GM21528 (cell line): ENCODE results near the gene LRRC32.
"Not testable (repeated sequence)": the region's sequence is repeated elsewhere in the genome, so short reads cannot be mapped to it uniquely, and the experiment has no call there.

ENCODE experiments used
- ATAC-seq: cut with Tn5 transposase; IDR thresholded peaks from one replicate; pipeline ENCODE4 v1.9.1; 2021; ENCODE audit warnings: mild to moderate bottlenecking, moderate library complexity; ENCODE audit not compliant: unreplicated experiment, low FRiP score

LRRC32 gene

DNA sequence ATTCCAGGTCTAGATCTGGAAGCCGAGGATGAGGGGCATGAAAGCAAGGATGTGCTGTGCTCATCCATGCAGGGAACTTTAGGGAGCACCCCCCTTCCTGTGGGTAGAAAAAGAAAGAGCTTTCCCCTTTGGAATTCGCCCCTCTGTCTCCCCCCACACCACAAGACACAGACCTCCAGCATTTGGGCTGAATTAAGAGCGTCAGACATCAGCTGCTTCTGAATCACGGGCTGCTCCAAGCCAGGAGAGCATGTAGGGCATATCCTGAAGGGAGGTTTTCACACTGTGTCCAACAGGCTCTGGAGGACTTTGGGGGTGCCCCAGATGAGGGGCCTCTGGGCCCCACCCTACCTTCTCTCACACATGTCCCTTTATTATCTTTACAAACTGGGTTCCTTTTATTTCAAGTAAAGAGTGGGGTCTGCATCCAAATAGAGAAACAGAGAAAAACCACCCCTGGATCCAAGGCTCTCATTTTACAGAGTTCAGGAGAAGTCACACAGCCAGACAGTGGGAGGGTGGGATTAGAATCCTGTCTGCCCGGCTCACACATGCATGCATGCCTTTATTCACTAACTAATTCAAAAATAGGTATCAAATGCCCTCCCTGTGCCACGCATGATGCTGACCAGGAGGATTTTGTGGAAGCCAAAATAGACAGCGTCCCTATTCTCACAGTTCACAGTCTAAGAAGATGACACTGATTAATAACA lies 52.8 kb downstream of the LRRC32 start:
- no peak for ATAC-seq

DNA sequence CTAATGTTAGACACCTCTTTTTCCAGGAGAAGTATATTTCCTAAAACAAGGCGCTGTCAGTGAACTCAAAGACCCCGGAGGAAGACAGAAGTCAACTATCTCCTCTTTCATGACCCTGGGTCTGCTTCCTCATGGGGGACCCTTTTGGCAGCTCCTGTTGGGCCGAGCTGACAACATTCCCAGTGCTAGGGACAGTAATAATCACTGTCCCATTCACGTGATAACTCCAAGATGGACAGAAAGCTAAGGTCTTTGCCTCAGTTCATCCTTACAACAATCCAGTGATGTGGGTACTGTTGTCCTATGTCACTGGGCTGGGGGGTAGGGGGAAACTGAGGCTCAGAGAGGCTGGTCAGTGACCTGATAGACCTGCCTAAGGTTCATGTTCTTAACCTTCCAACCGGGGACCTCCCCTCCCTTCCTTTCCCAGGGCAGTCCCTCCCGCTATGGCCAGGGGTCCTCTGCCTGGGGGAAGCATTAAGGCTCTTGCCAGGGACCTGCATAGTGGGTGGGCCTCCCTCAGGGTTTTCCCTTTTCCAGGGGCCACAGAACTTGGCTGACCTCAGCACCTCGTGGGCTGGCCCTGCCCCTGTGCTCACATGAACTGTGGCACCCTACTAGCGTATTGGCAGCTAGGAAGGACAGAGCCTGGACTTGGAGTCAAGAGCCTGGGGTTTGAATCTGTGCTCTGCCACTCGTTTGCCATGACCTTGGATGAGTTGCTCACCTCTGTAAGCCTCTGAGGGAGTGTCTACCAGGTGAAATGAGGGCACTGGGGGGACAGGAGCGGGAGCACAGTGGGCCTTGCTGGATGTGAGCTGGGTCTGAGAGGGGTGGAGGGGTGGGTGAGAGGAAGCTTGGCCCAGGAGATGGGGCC lies 53.6 kb downstream of the LRRC32 start:
- no peak for ATAC-seq

DNA sequence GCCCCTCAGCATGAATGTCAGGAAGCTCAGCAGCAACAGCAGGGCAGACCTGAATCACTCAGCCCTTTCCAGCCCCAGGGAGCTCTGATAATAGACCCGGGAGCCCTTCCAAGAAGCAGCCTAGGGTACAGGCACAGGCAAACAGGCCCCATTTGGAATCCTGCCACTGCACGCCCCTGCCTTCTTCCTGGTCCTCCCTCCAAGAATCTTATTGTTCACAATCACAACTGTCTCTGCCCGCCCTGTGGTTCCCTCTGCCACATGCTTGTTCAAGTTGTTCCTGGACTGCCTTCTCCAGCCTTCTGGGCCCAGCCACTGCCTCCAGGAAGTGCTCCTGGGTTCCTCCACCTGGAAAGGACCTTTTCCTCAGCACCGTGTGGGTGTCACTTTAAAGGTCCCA lies 54.6 kb downstream of the LRRC32 start:
- ATAC-seq, result no peak

DNA sequence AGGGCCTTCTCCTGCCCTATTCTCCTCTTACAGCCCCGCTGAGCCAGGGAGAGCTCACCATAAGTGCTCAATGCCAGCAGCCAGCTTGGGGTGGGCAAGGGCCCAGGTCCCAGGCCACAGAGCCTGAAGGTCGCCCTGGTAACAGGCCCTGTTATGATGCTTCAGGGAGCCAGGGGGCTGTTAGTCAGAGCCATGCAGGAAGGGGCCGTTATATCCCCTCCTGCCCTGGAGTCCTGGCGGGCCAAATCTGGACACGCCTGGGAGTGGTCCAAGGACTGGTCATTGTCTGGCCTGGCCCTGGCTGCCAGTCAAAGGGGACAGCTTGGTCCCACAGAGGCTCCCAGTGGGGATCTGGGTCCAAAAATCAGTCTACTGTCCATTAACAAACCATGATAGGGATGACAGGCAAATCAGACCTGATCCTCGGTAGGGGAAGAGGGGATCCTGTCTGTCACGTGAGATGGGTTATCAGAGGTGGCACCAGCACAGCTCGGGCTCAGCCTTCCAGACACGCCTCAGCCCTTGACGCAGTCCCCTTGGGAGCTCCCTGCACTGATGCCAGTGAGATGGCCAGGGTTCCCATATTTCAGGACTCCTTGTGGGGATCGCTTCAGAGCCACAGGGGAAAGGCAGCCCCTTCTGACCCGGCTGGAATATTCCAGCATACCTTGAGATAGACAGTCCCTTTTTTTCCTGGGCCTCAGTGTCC lies 55.9 kb downstream of the LRRC32 start:
- no peak for ATAC-seq

DNA sequence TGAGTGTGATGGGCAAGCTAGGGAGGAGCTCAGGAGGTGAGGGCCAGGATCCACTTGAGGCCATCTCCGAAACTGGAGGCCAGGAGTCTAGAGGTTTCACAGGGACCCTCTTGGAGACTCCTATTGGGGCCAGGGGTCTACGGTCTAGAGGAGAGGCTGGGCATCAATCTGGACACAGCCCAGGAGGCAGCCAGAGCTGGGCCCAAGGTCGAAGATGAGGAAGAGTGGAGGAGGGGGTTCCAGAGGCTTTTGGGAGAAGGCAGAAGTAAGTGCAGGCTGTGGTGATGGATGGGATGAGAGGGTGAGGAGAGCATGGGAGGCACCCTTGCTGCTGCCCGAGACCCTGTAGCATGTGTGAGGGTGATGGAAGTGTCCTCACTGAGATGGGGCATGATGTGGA lies 56.6 kb downstream of the LRRC32 start:
- no peak for ATAC-seq

DNA sequence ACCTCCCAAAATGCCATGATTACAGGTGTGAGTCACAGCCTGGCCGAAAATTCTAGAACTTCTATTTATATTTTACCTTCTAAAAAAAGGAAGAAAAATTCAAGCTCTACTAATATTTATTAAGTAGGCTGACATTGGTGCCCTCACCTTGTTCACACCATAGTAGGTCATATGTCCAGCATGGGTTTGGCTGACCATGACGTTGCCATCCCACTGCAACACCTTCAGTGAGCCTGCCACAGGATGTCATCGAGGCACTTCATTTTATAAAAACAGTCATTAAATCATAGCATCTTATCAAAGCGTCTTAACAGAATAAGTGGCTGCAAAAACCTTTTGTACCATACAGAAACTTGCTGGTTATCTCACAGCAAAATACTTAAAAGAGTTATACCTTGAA lies 58.3 kb downstream of the LRRC32 start:
- no peak for ATAC-seq

DNA sequence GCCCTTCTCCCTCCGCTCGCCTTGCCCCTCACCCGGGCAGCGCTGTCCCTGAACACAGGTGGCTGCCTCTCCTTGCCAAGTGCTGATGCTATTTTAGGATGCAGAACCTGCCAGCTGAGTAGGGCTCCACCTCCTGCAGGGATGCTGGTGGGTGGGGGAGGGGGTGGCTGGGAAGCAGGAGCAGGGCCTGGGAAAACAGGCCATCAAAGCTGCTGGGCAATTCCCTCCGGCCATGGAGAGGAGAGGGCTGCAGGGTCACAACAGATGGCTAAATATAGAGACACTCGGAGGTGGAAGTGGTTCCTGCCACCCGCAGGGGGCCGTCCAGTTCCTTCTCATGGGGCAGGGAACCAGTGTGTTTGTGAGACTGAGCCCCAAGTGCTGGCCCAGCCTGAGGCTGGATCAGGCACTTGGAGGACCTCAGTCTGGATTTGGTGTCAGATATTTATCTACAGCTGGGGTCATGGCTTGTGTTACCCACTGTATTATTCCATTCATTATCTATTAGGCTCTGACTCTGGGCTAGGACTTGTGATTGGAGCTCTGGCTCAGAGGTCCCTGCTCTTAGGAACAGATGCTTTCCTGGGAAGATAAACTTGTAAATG lies 59.6 kb downstream of the LRRC32 start:
- ATAC-seq, result no peak

DNA sequence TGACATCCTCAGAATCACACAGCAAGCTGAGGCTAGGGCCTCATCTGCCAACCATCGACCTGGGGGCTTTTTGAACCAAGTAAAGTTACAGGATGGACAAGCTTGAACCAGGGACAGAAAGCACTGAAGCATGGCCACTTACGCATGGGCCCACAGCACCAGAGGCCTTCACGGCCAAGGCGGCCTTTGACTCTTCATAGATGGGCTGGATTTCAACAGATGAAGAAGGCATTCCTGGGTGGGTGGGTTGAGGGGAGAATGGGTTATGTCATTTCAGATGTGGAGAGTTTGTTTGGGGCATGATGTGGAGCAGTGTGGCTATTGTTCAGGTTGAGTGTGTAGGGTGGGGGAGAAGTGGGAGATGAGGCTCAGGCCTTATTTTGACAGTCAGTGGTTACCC lies 60.2 kb downstream of the LRRC32 start:
- ATAC-seq, result no peak

DNA sequence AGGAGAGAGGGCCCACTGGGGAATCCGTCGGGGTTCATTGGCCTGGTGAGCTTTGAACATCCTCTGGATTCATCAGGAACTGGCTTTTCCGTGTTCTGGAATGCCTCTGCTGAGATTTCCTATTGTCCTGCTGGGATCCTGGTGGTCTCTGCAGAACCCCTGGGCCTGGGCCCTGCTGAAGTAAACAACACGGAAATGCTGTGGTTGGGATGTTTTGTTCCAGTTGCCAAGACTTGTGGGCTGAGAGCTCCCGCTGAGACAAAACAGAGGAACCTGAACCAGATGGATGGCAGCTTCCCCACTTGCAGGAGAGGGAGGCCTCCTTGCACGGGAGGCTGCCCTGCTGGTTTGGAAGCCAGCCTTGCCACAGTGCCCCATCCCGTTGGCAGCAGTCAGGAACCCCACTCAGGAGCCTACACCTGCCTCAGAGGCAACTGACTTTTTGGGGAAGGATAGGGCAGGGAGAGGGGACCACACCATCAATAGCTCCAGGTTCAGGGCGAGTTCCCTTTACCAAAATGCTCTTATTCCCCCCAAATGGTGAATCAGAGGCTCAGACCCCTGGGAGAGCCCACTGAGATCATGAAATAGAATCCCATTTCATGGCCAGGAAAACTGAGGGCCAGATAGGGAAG lies 60.7 kb downstream of the LRRC32 start:
- no peak for ATAC-seq

DNA sequence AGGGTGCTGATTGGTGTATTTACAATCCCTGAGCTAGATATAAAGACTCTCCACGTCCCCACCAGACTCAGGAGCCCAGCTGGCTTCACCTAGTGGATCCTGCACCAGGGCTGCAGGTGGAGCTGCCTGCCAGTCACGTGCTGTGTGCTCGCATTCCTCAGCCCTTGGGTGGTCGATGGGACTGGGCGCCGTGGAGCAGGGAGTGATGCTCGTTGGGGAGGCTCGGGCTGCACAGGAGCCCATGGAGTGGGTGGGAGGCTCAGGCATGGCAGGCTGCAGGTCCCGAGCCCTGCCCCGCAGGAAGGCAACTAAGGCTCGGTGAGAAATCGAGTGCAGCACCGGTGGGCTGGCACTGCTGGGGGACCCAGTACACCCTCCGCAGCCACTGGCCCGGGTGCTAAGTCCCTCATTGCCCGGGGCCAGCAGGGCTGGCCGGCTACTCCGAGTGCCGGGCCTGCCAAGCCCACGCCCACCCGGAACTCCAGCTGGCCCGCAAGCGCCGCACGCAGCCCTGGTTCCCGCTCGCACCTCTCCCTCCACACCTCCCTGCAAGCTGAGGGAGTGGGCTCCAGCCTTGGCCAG lies 61.6 kb downstream of the LRRC32 start:
- ATAC-seq, result not testable (repeated sequence)

DNA sequence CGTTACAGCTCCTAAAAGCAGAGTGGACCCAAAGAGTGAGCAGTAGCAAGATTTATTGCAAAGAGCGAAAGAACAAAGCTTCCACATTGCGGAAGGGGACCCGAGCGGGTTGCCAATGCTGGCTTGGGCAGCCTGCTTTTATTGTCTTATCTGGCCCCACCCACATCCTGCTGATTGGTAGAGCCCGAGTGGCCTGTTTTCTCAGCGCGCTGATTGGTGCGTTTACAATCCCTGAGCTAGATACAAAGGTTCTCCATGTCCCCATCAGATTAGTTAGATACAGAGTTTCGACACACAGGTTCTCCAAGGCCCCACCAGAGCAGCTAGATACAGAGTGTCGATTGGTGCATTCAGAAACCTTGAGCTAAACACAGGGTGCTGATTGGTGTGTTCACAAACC lies 62.3 kb downstream of the LRRC32 start:
- not testable (repeated sequence) for ATAC-seq
